Ecto neural progenitor cell (in vitro differentiated cells): ENCODE measurements around the gene CSNK1D.
"Not testable (repeated sequence)": the region's sequence is repeated elsewhere in the genome, so short reads cannot be mapped to it uniquely, and the experiment has no call there.

ENCODE experiments used
- DNase-seq: peaks from one replicate; pipeline ENCODE4 v3.0.0-alpha.2; 2018; ENCODE audit warnings: low spot score

The CSNK1D gene

GRCh38 chr17:82274134-82275020 is 877 bp upstream of the CSNK1D start:
- no peak for DNase-seq

GRCh38 chr17:82272495-82273326 is 789 bp downstream of the CSNK1D start:
- DNase-seq, result peak; percentile 68

- DNase-seq, result no peak
These were observed 2.1 kb downstream of the CSNK1D start for GRCh38 chr17:82271401-82271800.

- DNase-seq, result no peak
These were observed 2.8 kb downstream of the CSNK1D start for GRCh38 chr17:82270651-82271050.

GRCh38 chr17:82269882-82270500 is 3.5 kb downstream of the CSNK1D start:
- peak; percentile 43 for DNase-seq

GRCh38 chr17:82269138-82269881 is 4.2 kb downstream of the CSNK1D start:
- DNase-seq, result peak; percentile 47

- DNase-seq, result no peak
These were observed 5.7 kb downstream of the CSNK1D start for GRCh38 chr17:82267575-82268379.

- DNase-seq, result no peak
These were observed 7.4 kb downstream of the CSNK1D start for GRCh38 chr17:82266142-82266541.

GRCh38 chr17:82263641-82264040 is 9.9 kb downstream of the CSNK1D start:
- DNase-seq, result no peak

GRCh38 chr17:82262344-82262743 is 11.2 kb downstream of the CSNK1D start:
- DNase-seq, result no peak

GRCh38 chr17:82259972-82260961 is 13.2 kb downstream of the CSNK1D start:
- not testable (repeated sequence) for DNase-seq

- DNase-seq, result no peak
These were observed 14.9 kb downstream of the CSNK1D start for GRCh38 chr17:82258555-82258954.

GRCh38 chr17:82257473-82257872 is 16.0 kb downstream of the CSNK1D start:
- DNase-seq, result no peak

GRCh38 chr17:82256242-82256885 is 17.1 kb downstream of the CSNK1D start:
- no peak for DNase-seq

- DNase-seq, result no peak
These were observed 18.0 kb downstream of the CSNK1D start for GRCh38 chr17:82255402-82255972.

GRCh38 chr17:82254746-82255145 is 18.8 kb downstream of the CSNK1D start:
- not testable (repeated sequence) for DNase-seq

GRCh38 chr17:82254096-82254495 is 19.4 kb downstream of the CSNK1D start:
- DNase-seq, result not testable (repeated sequence)

- DNase-seq, result no peak
These were observed 20.3 kb downstream of the CSNK1D start for GRCh38 chr17:82253179-82253544.
